Urinary bladder (tissue), 4 donors: ENCODE measurements around the gene DUSP3. TPM values are rescaled to one million over a fixed set of nuclear protein-coding genes. Genes with fewer than 3 reads are reported as not detected.

Experiments used
- DNase-seq: peaks from one replicate; pipeline ENCODE4 v3.0.0-alpha.2; 2015; ENCODE audit errors: extremely low spot score
- H3K27ac ChIP-seq: one replicate; pipeline ENCODE4 v1.5.1; 2013; ENCODE audit warnings: low read depth, mild to moderate bottlenecking, moderate library complexity
- H3K36me3 ChIP-seq: one replicate; pipeline ENCODE4 v1.6.1; 2013; ENCODE audit warnings: mild to moderate bottlenecking, moderate library complexity; ENCODE audit not compliant: insufficient read depth
- H3K4me1 ChIP-seq: one replicate; pipeline ENCODE4 v1.6.1; 2013; ENCODE audit warnings: mild to moderate bottlenecking, moderate library complexity; ENCODE audit not compliant: insufficient read depth
- H3K4me3 ChIP-seq: one replicate; pipeline ENCODE4 v1.5.1; 2013; ENCODE audit warnings: low read depth, low read length
- WGBS: extraction: QIAGEN DNeasy Blood & Tissue Kit; methylation state at CpG from one replicate; pipeline ENCODE4 v1.1.7; 2013; 5-methylcytosine and 5-hydroxymethylcytosine counted together
- polyA plus RNA-seq: library from polyadenylated mRNA; stranded (reverse); fragments of 200-250 nt; gene quantifications from one replicate; pipeline ENCODE4 v1.2.3, GENCODE V29; 2013
- total RNA-seq: library from RNA; depleted of rRNA; stranded (reverse); fragments of >200 nt; gene quantifications from one replicate; pipeline ENCODE4 v1.2.3, GENCODE V29; 2014
- donor health status: healthy with polysubstance abuse.
- donor health status: healthy.

Gene DUSP3
- total and polyA plus RNA-seq, 2 donors, result 44.5 to 73.9 TPM

- no peaks in the 10 kb centered on the region for H3K4me1 ChIP-seq
- no peak overlapping the region for H3K27ac ChIP-seq
- 90% methylated on average over 1 of the region's 1 CpG for WGBS
- no peak for DNase-seq
- no peaks in the 10 kb centered on the region for H3K36me3 ChIP-seq
- no peak overlapping the region for H3K4me3 ChIP-seq
Observed at GRCh38 chr17:43789482-43789881, 10.7 kb upstream of the DUSP3 start.

- no peak overlapping the region for H3K27ac ChIP-seq
- no peaks in the 10 kb centered on the region for H3K36me3 ChIP-seq
- H3K4me1 ChIP-seq, result no peaks in the 10 kb centered on the region
- WGBS, result 84% methylated on average over 5 of the region's 5 CpGs
- no peak for DNase-seq
- no peak overlapping the region for H3K4me3 ChIP-seq
Observed at GRCh38 chr17:43788540-43788939, 9.8 kb upstream of the DUSP3 start.

- 65% methylated on average over 2 of the region's 2 CpGs for WGBS
Observed at GRCh38 chr17:43787728-43788127, 9.0 kb upstream of the DUSP3 start.

GRCh38 chr17:43784628-43785101, 5.9 kb upstream of the DUSP3 start:
- no peak overlapping the region for H3K4me3 ChIP-seq
- 62% methylated on average over 5 of the region's 5 CpGs for WGBS
- no peak overlapping the region for H3K27ac ChIP-seq
- H3K36me3 ChIP-seq, result no peaks in the 10 kb centered on the region
- no peak for DNase-seq
- no peaks in the 10 kb centered on the region for H3K4me1 ChIP-seq

More at GRCh38 chr17:43787728-43788127, 9.0 kb upstream of the DUSP3 start:
- H3K4me1 ChIP-seq, result no peaks in the 10 kb centered on the region
- no peak for DNase-seq
- H3K4me3 ChIP-seq, result no peak overlapping the region
- no peaks in the 10 kb centered on the region for H3K36me3 ChIP-seq
- H3K27ac ChIP-seq, result no peak overlapping the region

DNA sequence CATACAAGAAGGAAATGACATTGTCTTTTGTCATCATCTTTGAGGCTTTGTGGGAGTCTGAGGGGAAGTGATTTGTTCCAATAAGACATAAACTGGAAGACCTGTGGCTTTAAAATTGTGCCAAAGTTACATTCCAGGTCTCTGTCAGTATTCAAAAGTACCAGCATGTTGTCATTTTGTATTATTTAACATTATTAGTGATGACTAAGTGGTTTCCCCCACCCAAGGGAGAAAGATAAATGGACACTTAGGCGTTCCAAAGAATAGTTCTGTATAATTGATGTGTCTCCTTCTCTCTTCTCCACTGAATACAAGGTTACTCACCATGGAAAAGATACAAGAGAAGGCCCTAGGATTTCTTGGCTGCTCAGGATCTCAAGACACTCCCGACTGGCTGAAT, 5.3 kb upstream of the DUSP3 start:
- Histone ChIP-seq H3K27ac (no peak overlapping the region), H3K36me3 (no peaks in the 10 kb centered on the region), H3K4me3 (no peak overlapping the region), H3K4me1 (no peaks in the 10 kb centered on the region)
- 83% methylated on average over 2 of the region's 2 CpGs for WGBS
- no peak for DNase-seq

GRCh38 chr17:43782913-43783680, 4.3 kb upstream of the DUSP3 start:
- WGBS, result 75% methylated on average over 15 of the region's 15 CpGs
- H3K27ac ChIP-seq, result no peak overlapping the region
- H3K4me3 ChIP-seq, result no peak overlapping the region
- H3K4me1 ChIP-seq, result no peaks in the 10 kb centered on the region
- no peaks in the 10 kb centered on the region for H3K36me3 ChIP-seq
- no peak for DNase-seq

DNA sequence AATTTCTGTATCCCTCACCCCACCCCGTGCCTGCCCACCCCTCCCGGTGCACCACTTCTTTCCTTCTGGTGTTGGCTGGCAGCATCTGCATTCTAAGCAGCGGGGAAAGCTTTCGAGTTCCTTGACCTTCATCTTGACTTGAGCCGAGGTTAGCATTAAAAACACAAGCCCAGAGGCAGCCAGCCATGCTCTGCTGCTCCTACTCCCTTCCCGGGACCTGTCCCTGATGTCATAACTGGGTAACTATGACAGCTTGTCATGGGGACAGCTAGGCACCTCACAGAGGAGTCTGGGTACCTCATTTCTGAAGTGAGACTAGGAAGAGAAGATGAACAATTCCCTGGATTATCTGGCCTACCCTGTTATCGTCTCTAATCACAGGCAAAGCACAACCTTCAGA, 1.4 kb upstream of the DUSP3 start, which contains the start of gene CFAP97D1:
Gene CFAP97D1 (plus strand): TSS at position 301 of the 400 bp plus-strand sequence. CDS start 28 bp downstream, at position 329.
- Histone ChIP-seq H3K4me3 (peak within 1 kb of the TSS; percentile 78), H3K27ac (peak within 1 kb of the TSS; percentile 82), H3K36me3 (no peaks in the 10 kb centered on the region), H3K4me1 (no peaks in the 10 kb centered on the region)
- 68% methylated on average over 7 of the region's 7 CpGs for WGBS
- DNase-seq, result no peak

DNA sequence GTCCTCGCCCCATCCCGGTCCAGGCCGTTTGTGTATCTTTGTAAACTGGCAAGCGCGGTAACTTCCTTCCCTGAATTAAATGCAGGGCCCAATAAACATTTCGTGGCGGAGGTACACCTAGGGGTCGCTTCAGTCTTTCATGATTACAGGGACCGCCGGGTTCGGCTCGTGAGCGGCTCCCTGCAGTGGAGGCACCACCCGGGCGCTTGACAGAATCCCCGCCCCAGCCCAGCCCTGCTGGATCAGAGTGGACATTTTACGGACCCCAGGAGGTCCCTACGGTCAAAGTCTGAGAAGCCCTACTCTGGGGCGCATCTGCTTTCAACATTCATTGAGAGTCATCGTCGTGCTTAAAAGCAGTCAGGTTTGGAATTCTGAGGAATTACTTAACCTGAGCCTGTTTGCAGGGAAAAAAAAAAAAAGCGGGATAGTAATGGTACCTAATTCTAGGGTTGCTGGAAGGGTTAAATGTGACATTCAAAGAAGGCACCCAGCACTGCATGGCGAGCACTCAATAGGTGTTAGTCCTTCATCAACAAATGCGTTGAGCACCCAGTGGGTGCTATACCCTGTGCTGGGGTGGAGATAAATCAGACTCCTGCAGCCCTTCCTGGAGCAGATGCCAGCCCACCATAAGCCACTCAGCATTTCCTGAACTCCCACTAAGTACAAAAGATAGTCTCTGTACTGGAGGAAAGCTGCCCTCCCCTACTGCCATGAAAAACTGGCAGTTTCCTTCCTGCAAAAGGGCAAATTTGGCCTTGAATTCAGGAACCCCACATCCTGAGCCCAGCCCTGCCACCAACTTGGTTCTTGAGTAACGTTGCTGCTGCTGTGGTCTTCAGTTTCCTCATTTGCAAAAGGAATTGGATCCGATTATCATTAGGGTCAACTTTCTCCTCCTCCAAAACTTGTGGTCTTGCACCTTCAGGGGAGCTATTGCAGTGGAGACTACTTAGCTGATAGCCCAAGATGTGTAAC, 658 bp upstream of the DUSP3 start:
- DNase-seq, result no peak

GRCh38 chr17:43774304-43775250, 4.2 kb downstream of the DUSP3 start:
- H3K4me3 ChIP-seq, result no peak overlapping the region
- 92% methylated on average over 16 of the region's 16 CpGs for WGBS
- no peak for DNase-seq
- no peak overlapping the region for H3K27ac ChIP-seq
- H3K36me3 ChIP-seq, result peaks cover 4% of the 10 kb centered on the region
- H3K4me1 ChIP-seq, result no peaks in the 10 kb centered on the region

More for the DNA sequence above, 658 bp upstream of the DUSP3 start:
- Histone ChIP-seq H3K4me3 (peak overlapping the region; percentile 78), H3K27ac (peak overlapping the region; percentile 82), H3K36me3 (no peaks in the 10 kb centered on the region), H3K4me1 (no peaks in the 10 kb centered on the region)
- 8% methylated on average over 26 of the region's 26 CpGs for WGBS

DNA sequence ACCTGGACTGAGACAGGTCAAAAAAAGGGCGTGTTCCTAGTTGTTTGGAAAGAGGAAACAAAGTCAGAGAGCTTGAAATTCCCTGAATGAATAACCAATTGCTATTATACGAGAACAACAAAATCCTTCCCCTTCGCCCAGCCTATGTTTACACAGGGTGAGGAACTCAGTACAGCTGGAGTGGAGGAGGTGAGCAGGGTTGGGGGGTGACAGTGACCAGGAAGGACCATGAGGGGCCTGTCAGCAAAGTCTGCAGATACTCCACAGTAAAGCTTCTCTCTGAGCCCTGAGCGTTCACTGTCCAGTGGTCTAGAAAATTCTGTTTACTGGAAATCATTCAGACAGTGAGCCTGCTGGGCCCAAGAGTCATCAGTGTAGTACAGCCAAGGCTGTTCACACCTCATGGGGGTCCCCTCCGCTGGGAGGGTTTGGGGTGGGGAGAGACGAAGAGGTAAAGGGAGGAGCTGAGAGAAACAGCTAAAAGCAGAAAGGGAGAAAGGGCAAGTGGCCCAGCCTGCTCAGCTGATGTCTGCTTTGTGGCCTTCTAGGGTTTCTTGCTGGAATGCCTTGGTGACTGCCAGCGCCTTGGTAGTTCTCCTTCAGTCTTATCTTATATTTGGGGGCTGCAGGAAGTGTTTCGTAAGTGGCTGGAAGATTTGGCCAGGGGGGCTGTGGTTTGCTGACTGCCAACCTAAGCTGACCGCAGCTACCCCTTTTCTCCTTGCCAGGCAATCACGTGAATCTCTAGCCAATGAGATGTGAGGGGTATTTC, 5.7 kb downstream of the DUSP3 start:
- Histone ChIP-seq H3K36me3 (peaks cover 4% of the 10 kb centered on the region), H3K27ac (no peak overlapping the region), H3K4me1 (no peaks in the 10 kb centered on the region), H3K4me3 (no peak overlapping the region)
- 73% methylated on average over 10 of the region's 10 CpGs for WGBS
- DNase-seq, result no peak

GRCh38 chr17:43771463-43771862, 7.3 kb downstream of the DUSP3 start:
- H3K36me3 ChIP-seq, result peaks cover 4% of the 10 kb centered on the region
- no peaks in the 10 kb centered on the region for H3K4me1 ChIP-seq
- DNase-seq, result no peak
- no peak overlapping the region for H3K4me3 ChIP-seq
- 95% methylated on average over 9 of the region's 9 CpGs for WGBS
- H3K27ac ChIP-seq, result no peak overlapping the region

GRCh38 chr17:43770957-43771356, 7.8 kb downstream of the DUSP3 start:
- no peaks in the 10 kb centered on the region for H3K4me1 ChIP-seq
- 84% methylated on average over 2 of the region's 2 CpGs for WGBS
- DNase-seq, result no peak
- peaks cover 4% of the 10 kb centered on the region for H3K36me3 ChIP-seq
- no peak overlapping the region for H3K27ac ChIP-seq
- no peak overlapping the region for H3K4me3 ChIP-seq
